ENCODE results near the gene DOK5. TPM values are rescaled to one million over a fixed set of nuclear protein-coding genes. Genes with fewer than 3 reads are reported as not detected.
A peak's percentile ranks its signal among the peaks of the same experiment; 100 is the strongest.

The DOK5 gene
- total RNA-seq, result 3.1 and 3.5 TPM in 2 replicates

DNA sequence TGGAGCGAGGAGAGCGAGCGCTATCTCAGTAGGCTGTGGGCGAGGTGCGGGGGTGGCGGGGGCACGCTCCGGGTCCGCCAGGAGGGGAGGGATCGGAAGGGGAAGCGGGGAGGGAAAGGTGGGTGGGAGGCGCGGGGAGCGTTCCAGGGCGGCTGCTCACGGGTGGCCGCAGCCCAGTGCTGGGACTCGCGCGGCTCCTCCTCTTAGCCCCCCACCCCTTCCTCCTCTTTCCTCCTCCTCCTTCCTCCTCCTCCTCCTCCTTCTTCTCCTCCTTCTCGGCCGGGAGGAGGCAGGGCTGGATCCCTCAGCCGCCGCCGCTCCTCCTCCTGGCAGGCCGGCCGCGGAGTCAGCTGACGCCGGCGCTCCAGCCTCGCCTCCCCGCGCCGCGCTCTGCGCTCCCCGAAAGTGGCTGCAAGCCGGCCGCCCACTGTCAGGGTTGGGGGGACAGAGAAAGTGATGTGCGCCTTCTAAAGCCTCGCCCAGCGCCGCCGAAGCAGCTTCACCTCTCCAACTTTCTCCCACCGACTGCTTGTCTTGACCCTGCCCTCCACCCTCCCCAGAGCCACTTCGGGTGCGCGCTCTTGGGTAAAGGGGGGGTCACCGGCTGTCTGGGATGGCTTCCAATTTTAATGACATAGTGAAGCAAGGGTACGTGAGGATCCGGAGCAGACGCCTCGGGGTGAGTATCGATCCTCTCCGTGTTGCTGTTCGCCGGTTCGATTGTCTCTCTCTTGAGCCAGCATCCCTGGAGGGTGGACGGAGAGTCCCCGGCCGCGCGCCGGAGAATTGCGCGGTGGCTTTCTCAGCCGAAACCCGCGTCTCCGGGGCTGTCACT is at the start of gene DOK5:
Gene DOK5, plus strand, starts transcription at position 260 of the 835 bp plus-strand sequence. Its CDS starts 354 bp downstream, at position 614.
- no peak for DNase-seq (ENCODE audit: low read depth)
- Histone ChIP-seq H3K36me3 (ENCODE audit: control insufficient read depth, insufficient read depth, low read length) (no peaks in the 10 kb centered on the region), H3K27me3 (ENCODE audit: control insufficient read depth, insufficient read depth, low read length) (no peaks in the 10 kb centered on the region), H3K4me3 (ENCODE audit: low read depth, low read length) (peak within 1 kb of the TSS; percentile 70)
- no peak for TF ChIP-seq CTCF (IDR thresholded peaks at IDR 0.05; ENCODE audit: insufficient read depth, low read length, poor library complexity, severe bottlenecking)

GRCh38 chr20:54429364-54429763 is 46.0 kb upstream of the DOK5 start:
- no peak for TF ChIP-seq CTCF (IDR thresholded peaks at IDR 0.05; ENCODE audit: insufficient read depth, low read length, poor library complexity, severe bottlenecking)
- DNase-seq (ENCODE audit: low read depth), result no peak

DNA sequence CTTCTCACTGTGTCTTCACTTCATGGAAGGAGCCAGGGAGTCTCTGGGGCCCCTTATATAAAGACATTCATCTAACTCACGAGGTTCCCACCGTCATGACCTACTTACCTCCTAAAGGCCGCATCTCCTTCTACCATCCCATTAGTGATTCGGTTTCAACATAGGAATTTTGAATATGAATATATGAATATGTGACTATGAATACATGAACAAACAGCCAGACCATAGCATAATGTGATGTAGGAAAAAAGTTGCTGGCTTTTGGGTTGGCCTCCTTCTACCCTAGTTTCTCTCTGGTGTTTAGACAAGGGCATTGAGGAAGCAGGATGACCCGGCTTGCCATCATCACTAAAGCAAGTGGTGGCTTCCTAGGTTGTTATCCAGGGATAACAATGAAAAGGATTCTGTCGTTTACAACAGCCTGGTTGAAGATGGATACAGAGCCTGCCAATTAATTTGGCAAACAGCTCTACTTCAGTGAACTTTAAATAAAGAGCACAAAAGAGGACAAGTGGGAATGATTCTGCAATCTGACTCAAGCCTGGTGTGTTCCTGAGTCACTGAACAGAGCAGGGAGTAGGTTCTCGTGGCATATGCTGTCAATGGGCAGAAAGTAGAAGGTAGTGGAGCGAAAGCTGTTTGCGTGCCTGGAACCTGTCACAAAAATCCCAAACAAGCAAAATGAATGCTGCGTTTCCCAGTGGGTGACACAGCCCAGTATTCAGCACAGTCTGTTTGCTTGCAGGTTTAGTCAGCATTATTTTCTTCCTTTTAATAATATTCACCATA is 44.0 kb upstream of the DOK5 start:
- no peak overlapping the region for H3K4me3 ChIP-seq (ENCODE audit: low read depth, low read length)
- DNase-seq (ENCODE audit: low read depth), result no peak
- TF ChIP-seq CTCF (IDR thresholded peaks at IDR 0.05; ENCODE audit: insufficient read depth, low read length, poor library complexity, severe bottlenecking), result no peak
- H3K27me3 ChIP-seq (ENCODE audit: control insufficient read depth, insufficient read depth, low read length), result no peaks in the 10 kb centered on the region
- H3K36me3 ChIP-seq (ENCODE audit: control insufficient read depth, insufficient read depth, low read length), result no peaks in the 10 kb centered on the region

More at GRCh38 chr20:54429364-54429763, 46.0 kb upstream of the DOK5 start:
- Histone ChIP-seq H3K36me3 (ENCODE audit: control insufficient read depth, insufficient read depth, low read length) (no peaks in the 10 kb centered on the region), H3K27me3 (ENCODE audit: control insufficient read depth, insufficient read depth, low read length) (no peaks in the 10 kb centered on the region), H3K4me3 (ENCODE audit: low read depth, low read length) (no peak overlapping the region)

GRCh38 chr20:54432966-54433365 is 42.4 kb upstream of the DOK5 start:
- no peak for TF ChIP-seq CTCF (IDR thresholded peaks at IDR 0.05; ENCODE audit: insufficient read depth, low read length, poor library complexity, severe bottlenecking)

GRCh38 chr20:54433636-54434035 is 41.8 kb upstream of the DOK5 start:
- H3K4me3 ChIP-seq (ENCODE audit: low read depth, low read length), result no peak overlapping the region
- no peak for DNase-seq (ENCODE audit: low read depth)
- no peak for TF ChIP-seq CTCF (IDR thresholded peaks at IDR 0.05; ENCODE audit: insufficient read depth, low read length, poor library complexity, severe bottlenecking)
- H3K36me3 ChIP-seq (ENCODE audit: control insufficient read depth, insufficient read depth, low read length), result no peaks in the 10 kb centered on the region
- no peaks in the 10 kb centered on the region for H3K27me3 ChIP-seq (ENCODE audit: control insufficient read depth, insufficient read depth, low read length)

More at GRCh38 chr20:54432966-54433365, 42.4 kb upstream of the DOK5 start:
- no peak for DNase-seq (ENCODE audit: low read depth)
- Histone ChIP-seq H3K27me3 (ENCODE audit: control insufficient read depth, insufficient read depth, low read length) (no peaks in the 10 kb centered on the region), H3K36me3 (ENCODE audit: control insufficient read depth, insufficient read depth, low read length) (no peaks in the 10 kb centered on the region), H3K4me3 (ENCODE audit: low read depth, low read length) (no peak overlapping the region)
